Ectodermal cell (in vitro differentiated cells): ENCODE data around the gene SHROOM3.
A peak's percentile ranks its signal among the peaks of the same experiment; 100 is the strongest.

ENCODE experiments used
- H3K27ac ChIP-seq: 2 replicates; pipeline ENCODE4 v1.7.0; 2013; ENCODE audit warnings: mild to moderate bottlenecking, low read depth, low read length; ENCODE audit not compliant: insufficient read depth, poor library complexity, severe bottlenecking
- H3K27me3 ChIP-seq: 2 replicates; pipeline ENCODE4 v1.7.0; 2013; ENCODE audit warnings: mild to moderate bottlenecking, low read length; ENCODE audit not compliant: insufficient read depth, control insufficient read depth, poor library complexity, severe bottlenecking
- H3K36me3 ChIP-seq: one replicate; pipeline ENCODE4 v1.7.0; 2013; ENCODE audit warnings: low read length; ENCODE audit not compliant: control insufficient read depth, insufficient read depth
- H3K4me1 ChIP-seq: one replicate; pipeline ENCODE4 v1.7.0; 2013; ENCODE audit warnings: low read length; ENCODE audit not compliant: control insufficient read depth, insufficient read depth
- H3K4me3 ChIP-seq: 2 replicates; pipeline ENCODE4 v1.7.0; 2013; ENCODE audit warnings: low read depth, low read length, control low read depth; ENCODE audit not compliant: insufficient read depth
- H3K9me3 ChIP-seq: 2 replicates; pipeline ENCODE4 v1.7.0; 2013; ENCODE audit warnings: mild to moderate bottlenecking, low read length, moderate library complexity; ENCODE audit not compliant: control insufficient read depth
- WGBS, 2 experiments: methylation state at CpG; one replicate each; pipeline ENCODE4 v1.1.7; 2013; ENCODE audit warnings: missing lambda C conversion rate in 2 of 2; 5-methylcytosine and 5-hydroxymethylcytosine counted together

Gene SHROOM3

DNA sequence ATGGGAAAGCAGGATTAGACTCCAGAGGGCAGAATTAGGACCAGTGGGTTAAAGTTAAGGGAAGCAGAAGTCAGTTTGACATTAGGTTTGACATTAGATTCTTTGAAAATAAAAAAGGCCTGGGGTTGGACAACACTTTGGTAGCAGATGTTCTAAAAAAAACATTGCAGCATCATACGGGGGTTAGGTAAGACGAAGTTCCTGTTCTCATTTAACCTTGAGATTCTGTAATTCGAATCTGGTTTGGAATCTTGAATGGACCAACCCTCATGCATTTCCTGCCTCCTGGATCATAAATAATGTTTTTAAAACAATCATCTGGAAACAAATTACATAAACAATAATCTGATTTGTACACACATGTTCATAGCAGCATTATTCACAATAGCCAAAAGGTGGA, 181.0 kb downstream of the SHROOM3 start:
- H3K36me3 ChIP-seq: no peaks in the 10 kb centered on the region
- H3K27me3 ChIP-seq: no peaks in the 10 kb centered on the region
- no peak overlapping the region for H3K4me3 ChIP-seq
- WGBS, 2 experiments: 92 to 96% methylated on average over 3 of the region's 3 CpGs
- H3K4me1 ChIP-seq: peaks cover 16% of the 10 kb centered on the region
- H3K27ac ChIP-seq: no peak overlapping the region
- no peaks in the 10 kb centered on the region for H3K9me3 ChIP-seq

DNA sequence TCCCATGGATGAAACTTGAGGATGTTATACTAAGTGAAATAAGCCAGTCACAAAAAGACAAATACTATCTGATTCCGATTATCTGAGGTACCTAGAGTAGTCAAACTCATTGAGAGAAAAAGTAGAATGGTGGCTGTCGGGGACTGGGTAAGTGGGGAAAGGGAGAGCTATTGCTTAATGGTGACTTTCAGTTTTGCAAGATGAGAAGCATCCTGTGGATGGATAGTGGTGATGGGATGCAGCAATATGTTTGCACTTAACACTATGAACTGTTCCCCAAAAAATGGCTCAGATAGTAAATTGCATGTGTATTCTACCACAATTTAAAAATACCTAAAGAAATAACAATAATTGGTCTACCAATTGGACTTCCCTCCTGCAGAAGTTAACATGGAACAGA, 181.5 kb downstream of the SHROOM3 start:
- Histone ChIP-seq H3K36me3 (no peaks in the 10 kb centered on the region), H3K27me3 (no peaks in the 10 kb centered on the region), H3K4me1 (peaks cover 12% of the 10 kb centered on the region), H3K4me3 (no peak overlapping the region), H3K9me3 (no peaks in the 10 kb centered on the region), H3K27ac (no peak overlapping the region)
- WGBS, 2 experiments: 95 to 97% methylated on average over 2 of the region's 2 CpGs

DNA sequence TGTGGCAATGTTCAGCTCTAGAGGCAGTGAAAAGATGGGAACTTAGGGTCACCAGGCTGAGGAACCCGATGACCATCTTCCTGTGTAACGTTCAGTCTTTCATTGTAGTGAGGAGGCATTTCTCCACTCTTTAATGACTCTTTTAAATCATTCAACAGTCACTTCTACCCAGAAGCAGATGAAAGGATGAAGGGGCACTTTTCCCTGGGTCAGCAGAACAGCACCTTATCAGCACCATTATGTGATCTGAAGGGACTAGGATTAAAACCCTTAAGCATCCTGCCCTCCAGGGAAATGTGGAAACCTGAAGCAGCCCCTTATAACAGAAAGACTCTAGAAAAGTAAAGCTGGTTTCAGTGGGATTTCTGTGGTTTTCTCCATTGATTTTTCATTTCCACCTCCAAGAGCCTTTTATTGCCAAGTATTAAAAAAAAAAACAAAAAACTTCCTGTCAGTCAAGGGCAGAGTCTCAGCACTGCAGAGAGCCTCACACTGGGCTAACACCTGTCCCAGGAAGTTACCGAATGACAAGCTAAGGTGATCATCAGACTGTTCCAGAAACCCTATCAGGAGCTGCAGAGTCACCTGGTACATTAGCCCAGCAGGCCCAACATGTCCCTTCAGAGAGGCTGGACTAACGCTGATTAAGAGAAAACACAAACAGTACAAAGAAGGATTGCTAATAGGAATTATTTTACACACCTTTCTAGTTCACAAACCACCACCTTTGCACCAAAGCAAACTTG, 185.9 kb downstream of the SHROOM3 start:
- no peak overlapping the region for H3K27ac ChIP-seq
- WGBS, 2 experiments: 80 to 83% methylated on average over 4 of the region's 4 CpGs
- H3K36me3 ChIP-seq: no peaks in the 10 kb centered on the region
- H3K4me1 ChIP-seq: peaks cover 30% of the 10 kb centered on the region
- H3K4me3 ChIP-seq: no peak overlapping the region
- no peaks in the 10 kb centered on the region for H3K27me3 ChIP-seq
- H3K9me3 ChIP-seq: no peaks in the 10 kb centered on the region

DNA sequence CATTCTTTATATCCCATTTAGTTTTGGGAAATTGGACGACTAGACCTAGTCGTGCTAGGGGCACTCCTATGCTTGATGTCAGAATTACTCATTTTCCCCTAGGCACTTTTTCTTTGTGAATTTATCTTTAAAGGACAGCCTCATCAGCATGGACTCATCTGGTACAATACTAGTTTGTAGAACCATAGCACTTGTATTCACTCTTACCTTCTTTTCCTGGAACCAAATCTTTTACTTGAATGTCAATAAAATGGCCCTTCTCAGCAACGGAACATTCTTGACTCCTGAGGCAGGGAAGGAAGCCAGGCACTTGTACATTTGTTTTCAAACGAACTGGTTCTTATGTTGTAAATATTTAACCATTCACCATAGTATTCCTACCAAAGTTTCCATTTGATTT, 187.1 kb downstream of the SHROOM3 start:
- 86 to 92% methylated on average over 4 of the region's 4 CpGs for WGBS, 2 experiments
- H3K9me3 ChIP-seq: no peaks in the 10 kb centered on the region
- no peak overlapping the region for H3K27ac ChIP-seq
- H3K27me3 ChIP-seq: no peaks in the 10 kb centered on the region
- H3K4me3 ChIP-seq: no peak overlapping the region
- H3K4me1 ChIP-seq: peaks cover 30% of the 10 kb centered on the region
- H3K36me3 ChIP-seq: no peaks in the 10 kb centered on the region

DNA sequence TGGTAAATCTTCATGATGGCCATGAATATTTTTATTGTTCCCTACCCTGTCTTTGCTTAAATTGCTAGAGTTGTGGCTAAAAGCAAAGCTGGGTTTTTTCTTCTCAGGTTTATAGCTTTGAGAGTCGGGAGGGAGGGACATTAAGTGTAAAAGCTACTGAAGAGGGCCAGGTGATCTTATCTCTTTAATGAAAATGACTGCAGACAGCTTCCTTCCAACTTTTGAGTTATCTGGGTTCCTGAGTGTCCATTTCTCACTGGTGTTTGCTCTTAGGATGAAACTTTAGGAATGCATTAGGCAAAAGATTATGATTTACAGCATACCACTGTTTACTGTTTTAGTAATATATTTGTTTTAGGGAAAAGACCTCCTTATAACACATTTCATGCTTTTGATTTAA, 187.7 kb downstream of the SHROOM3 start:
- H3K27me3 ChIP-seq: no peaks in the 10 kb centered on the region
- H3K36me3 ChIP-seq: no peaks in the 10 kb centered on the region
- H3K4me1 ChIP-seq: peaks cover 30% of the 10 kb centered on the region
- H3K9me3 ChIP-seq: no peaks in the 10 kb centered on the region
- H3K27ac ChIP-seq: no peak overlapping the region
- 93% methylated on average over 1 of the region's 1 CpG for WGBS, 2 experiments
- no peak overlapping the region for H3K4me3 ChIP-seq

DNA sequence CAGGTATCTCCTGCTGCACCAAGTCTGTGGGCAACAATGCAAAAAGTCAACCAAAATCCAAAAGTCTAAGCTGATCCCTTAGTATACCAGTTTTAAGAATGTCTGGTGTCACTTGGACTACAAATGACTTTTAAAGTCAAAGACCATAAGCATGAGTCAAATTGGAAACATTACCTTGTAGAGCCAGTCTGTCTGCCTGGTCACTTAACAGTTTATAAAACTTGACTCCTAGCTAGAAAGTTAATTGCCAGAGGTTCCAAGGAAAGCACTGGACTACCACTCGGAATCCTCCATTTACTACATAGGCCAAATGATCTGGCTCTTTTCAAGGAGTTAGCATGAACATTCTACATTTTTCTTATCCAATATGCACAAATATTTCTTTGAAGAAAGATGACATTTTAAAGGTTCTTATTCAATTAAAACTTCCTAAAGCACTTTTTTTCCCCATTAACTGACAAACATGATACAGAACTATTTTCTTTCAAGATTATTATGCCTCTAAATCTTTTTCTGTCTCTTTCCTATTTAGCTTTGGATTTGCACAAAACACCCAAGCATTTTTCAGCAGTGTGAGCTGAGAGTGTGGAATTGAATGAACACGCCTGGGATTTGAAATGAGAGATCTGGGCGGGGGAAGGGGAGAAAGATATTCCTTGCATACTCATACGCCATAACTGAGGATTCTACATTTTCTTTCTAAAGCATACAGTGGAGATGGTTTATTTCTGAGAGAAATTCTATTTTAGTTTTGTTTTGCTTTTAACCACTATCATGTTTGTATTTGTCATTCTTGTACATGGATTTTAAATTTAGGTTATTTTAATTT, 188.4 kb downstream of the SHROOM3 start:
- H3K4me1 ChIP-seq: peaks cover 30% of the 10 kb centered on the region
- H3K36me3 ChIP-seq: no peaks in the 10 kb centered on the region
- 90 to 98% methylated on average over 3 to 4 of the region's 4 CpGs for WGBS, 2 experiments
- H3K4me3 ChIP-seq: no peak overlapping the region
- peak overlapping the region; percentile 72 for H3K27ac ChIP-seq
- no peaks in the 10 kb centered on the region for H3K9me3 ChIP-seq
- H3K27me3 ChIP-seq: no peaks in the 10 kb centered on the region

DNA sequence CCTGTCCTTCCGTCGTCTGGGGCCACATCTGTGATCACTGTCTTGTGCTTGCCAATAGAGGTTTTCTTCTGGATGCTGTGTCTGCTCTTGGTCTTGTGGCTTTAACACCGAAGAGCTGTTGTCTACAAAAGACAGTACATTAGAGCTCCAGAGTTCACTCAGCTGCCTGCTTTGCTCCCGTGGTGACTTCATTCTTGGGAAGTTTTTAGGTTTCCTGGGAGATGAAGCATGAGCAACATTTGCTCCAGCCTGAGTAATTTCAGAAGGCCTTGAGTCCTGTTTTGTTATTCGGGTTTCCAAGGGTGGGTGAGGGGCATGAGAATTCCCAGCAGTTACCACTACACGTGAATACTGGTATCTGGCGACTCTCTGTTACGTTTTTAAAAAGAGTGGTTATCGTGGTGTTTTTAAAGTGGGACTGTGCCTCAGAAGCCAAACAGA, 189.2 kb downstream of the SHROOM3 start:
- WGBS, 2 experiments: 17 to 23% methylated on average over 9 of the region's 9 CpGs
- Histone ChIP-seq H3K4me1 (peaks cover 30% of the 10 kb centered on the region), H3K4me3 (no peak overlapping the region), H3K9me3 (no peaks in the 10 kb centered on the region), H3K36me3 (no peaks in the 10 kb centered on the region), H3K27me3 (no peaks in the 10 kb centered on the region), H3K27ac (peak overlapping the region; percentile 72)

DNA sequence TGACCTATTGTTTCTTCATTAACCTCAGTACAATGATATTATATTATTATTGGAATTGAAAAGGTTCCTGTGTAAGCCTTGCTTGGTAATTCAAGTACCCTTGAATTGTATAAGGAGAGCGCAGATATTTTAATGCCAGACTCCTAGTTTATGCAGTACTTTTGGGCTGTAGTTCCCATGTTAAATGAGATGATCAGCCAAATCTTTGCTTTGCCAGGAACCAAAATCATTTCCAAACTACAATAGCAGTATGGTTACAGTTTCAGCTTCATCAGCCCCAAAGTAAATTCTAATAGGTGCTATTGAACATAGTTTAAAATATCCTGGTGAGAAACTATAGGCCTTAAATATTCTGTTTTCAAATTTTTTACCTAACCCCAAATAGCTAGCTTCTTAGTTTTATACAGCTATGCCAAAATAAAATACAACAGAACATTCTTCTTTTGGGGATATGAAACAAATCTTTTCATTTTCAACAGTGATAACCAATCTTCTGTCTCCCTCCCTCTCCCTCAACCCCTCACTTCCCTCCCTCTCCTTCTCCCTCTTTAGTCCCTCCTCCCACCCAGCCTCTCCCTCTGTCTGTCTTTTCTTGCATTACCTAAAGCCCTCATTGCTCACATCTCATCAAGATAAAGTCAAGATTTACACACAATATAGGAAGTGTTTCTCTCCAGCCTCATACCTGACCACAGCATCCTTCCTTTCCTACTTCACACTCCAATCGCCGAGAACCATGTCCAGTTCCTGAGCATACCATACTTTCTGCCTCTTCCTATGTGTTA, 190.1 kb downstream of the SHROOM3 start:
- Histone ChIP-seq H3K27me3 (no peaks in the 10 kb centered on the region), H3K4me3 (no peak overlapping the region), H3K27ac (peak overlapping the region; percentile 72), H3K36me3 (no peaks in the 10 kb centered on the region), H3K9me3 (no peaks in the 10 kb centered on the region), H3K4me1 (peaks cover 25% of the 10 kb centered on the region)
- WGBS, 2 experiments: 92 to 93% methylated on average over 3 of the region's 3 CpGs

DNA sequence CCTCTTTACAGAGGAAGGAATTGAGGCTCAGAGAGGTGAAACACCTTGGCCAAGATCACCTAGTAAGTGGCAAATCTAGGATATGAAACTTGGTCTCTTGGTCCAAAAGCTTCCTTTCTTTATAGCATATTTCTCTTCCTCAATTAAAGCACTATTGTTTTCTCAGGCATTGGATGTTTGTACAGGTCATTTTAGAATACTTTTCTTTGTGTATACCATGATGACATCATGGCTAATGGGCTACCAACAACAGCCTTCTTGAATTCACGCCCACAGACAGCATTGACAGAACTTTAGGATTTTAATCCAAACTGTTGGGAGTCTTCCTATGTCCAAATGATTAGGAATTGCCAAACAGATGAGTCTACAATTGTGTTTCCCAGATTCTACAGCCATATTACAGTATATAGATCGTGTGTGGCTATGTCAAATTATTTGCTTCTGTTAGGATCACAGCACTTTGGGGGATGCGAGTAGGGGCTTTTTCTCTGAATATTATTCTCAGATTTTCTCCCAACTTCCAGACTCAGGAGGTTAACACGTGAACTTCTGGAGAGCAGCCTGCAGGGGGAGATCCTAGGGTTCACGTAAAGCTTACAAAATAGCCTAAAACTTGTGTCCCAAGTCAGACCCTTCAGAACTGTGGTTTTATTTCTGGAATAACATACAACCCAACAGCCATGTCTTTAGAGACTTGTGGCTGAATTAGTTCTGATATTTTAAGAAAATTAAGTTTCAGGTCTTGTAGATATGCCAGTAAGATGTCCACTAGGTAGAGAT, 191.8 kb downstream of the SHROOM3 start:
- H3K9me3 ChIP-seq: no peaks in the 10 kb centered on the region
- H3K4me1 ChIP-seq: peaks cover 24% of the 10 kb centered on the region
- no peak overlapping the region for H3K4me3 ChIP-seq
- no peaks in the 10 kb centered on the region for H3K27me3 ChIP-seq
- H3K27ac ChIP-seq: no peak overlapping the region
- WGBS, 2 experiments: 66 to 68% methylated on average over 5 of the region's 5 CpGs
- no peaks in the 10 kb centered on the region for H3K36me3 ChIP-seq
